ENCODE data around the gene CEP72. TPM values are rescaled to one million over a fixed set of nuclear protein-coding genes. Genes with fewer than 3 reads are reported as not detected.

CEP72 gene
- polyA plus RNA-seq, 1 donor (not counting 4 experiments of a cell fraction or from before 2014, with no cell fraction given) = 4.5 TPM

DNA sequence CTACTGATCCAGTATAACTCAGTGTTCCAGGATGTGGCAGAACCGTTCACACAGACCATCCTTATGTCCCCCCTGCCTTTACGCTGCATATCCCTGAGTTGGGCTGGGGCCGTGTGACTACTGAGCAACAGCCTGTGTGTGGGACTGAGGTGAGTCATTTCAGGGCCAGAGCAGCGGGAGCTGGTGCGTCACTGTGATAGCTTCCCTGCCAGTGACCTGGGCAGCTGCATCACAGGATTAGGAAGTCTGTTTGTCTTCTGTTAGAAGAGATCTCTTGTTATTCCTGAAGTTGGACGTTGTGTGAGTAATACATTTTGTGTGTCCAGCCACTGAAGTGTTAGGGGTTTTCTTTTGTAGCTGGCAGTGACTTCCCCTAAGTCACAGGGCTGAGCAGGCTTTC, 45.4 kb downstream of the CEP72 start:
- Histone ChIP-seq H3K9me1 (ENCODE audit: control insufficient read depth, extremely low read depth, insufficient read depth, low read length) (no peaks in the 10 kb centered on the region), H3K4me3 (ENCODE audit: control insufficient read depth in 2 of 3, extremely low read depth in 1 of 3, insufficient read depth in 2 of 3, low read depth in 1 of 3, low read length in 3 of 3) (no peak overlapping the region), H3K79me2 (ENCODE audit: control insufficient read depth, insufficient read depth, low read length) (no peaks in the 10 kb centered on the region), H3K36me3 (ENCODE audit: control insufficient read depth in 2 of 2, extremely low read depth in 1 of 2, insufficient read depth in 2 of 2, low read length in 2 of 2) (peaks cover 18 to 19% of the 10 kb centered on the region in 2 experiments), H3K9me3 (ENCODE audit: control insufficient read depth, low read depth, low read length) (no peaks in the 10 kb centered on the region), H4K20me1 (ENCODE audit: control insufficient read depth, extremely low read depth, insufficient read depth, low read length) (no peaks in the 10 kb centered on the region), H3K4me1 (ENCODE audit: control insufficient read depth, extremely low read depth, insufficient read depth, low read length) (no peaks in the 10 kb centered on the region), H3K27ac (ENCODE audit: control insufficient read depth, insufficient read depth, low read length) (no peak overlapping the region), H2AFZ (ENCODE audit: control insufficient read depth, low read length) (no peak overlapping the region), H3K9ac (ENCODE audit: control insufficient read depth, extremely low read depth, insufficient read depth, low read length) (no peak overlapping the region), H3K4me2 (ENCODE audit: control insufficient read depth, extremely low read depth, insufficient read depth, low read depth, low read length) (no peak overlapping the region), H3K27me3 (ENCODE audit: control insufficient read depth, extremely low read depth, insufficient read depth, low read length) (no peaks in the 10 kb centered on the region)
- dilution Hi-C loops (cut with MboI; ENCODE audit: extremely low pct_ligation_motif_present, low sequenced_read_pairs) = no loop called here
- DNase-seq (ENCODE audit: low read depth, low spot score) = no peak
- no peak for FAIRE-seq
- TF ChIP-seq, protein P1, sequence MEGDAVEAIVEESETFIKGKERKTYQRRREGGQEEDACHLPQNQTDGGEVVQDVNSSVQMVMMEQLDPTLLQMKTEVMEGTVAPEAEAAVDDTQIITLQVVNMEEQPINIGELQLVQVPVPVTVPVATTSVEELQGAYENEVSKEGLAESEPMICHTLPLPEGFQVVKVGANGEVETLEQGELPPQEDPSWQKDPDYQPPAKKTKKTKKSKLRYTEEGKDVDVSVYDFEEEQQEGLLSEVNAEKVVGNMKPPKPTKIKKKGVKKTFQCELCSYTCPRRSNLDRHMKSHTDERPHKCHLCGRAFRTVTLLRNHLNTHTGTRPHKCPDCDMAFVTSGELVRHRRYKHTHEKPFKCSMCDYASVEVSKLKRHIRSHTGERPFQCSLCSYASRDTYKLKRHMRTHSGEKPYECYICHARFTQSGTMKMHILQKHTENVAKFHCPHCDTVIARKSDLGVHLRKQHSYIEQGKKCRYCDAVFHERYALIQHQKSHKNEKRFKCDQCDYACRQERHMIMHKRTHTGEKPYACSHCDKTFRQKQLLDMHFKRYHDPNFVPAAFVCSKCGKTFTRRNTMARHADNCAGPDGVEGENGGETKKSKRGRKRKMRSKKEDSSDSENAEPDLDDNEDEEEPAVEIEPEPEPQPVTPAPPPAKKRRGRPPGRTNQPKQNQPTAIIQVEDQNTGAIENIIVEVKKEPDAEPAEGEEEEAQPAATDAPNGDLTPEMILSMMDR (optimal IDR thresholded peaks at IDR 0.05 in 1 of 3, IDR thresholded peaks at IDR 0.05 in 1 of 3, conservative IDR thresholded peaks at IDR 0.05 in 1 of 3; ENCODE audit: extremely low read depth in 1 of 3, insufficient read depth in 2 of 3, low read length in 3 of 3) = no peak
- no peak for TF ChIP-seq EZH2 (IDR thresholded peaks at IDR 0.05; ENCODE audit: low read length)

GRCh38 chr5:658103-658502, 46.0 kb downstream of the CEP72 start:
- H3K36me3 ChIP-seq (ENCODE audit: control insufficient read depth in 2 of 2, extremely low read depth in 1 of 2, insufficient read depth in 2 of 2, low read length in 2 of 2) = peaks cover 16 to 21% of the 10 kb centered on the region in 2 experiments
- H3K79me2 ChIP-seq (ENCODE audit: control insufficient read depth, insufficient read depth, low read length) = no peaks in the 10 kb centered on the region
- no peak for DNase-seq (ENCODE audit: low read depth, low spot score)
- no peaks in the 10 kb centered on the region for H3K9me1 ChIP-seq (ENCODE audit: control insufficient read depth, extremely low read depth, insufficient read depth, low read length)
- no peak overlapping the region for H2AFZ ChIP-seq (ENCODE audit: control insufficient read depth, low read length)
- no peaks in the 10 kb centered on the region for H3K4me1 ChIP-seq (ENCODE audit: control insufficient read depth, extremely low read depth, insufficient read depth, low read length)
- H3K27me3 ChIP-seq (ENCODE audit: control insufficient read depth, extremely low read depth, insufficient read depth, low read length) = no peaks in the 10 kb centered on the region
- TF ChIP-seq, protein P1 (optimal IDR thresholded peaks at IDR 0.05 in 1 of 3, IDR thresholded peaks at IDR 0.05 in 1 of 3, conservative IDR thresholded peaks at IDR 0.05 in 1 of 3; ENCODE audit: extremely low read depth in 1 of 3, insufficient read depth in 2 of 3, low read length in 3 of 3) = no peak
- no peak for TF ChIP-seq EZH2 (IDR thresholded peaks at IDR 0.05; ENCODE audit: low read length)
- H3K9me3 ChIP-seq (ENCODE audit: control insufficient read depth, low read depth, low read length) = no peaks in the 10 kb centered on the region
- no peak overlapping the region for H3K9ac ChIP-seq (ENCODE audit: control insufficient read depth, extremely low read depth, insufficient read depth, low read length)
- no peaks in the 10 kb centered on the region for H4K20me1 ChIP-seq (ENCODE audit: control insufficient read depth, extremely low read depth, insufficient read depth, low read length)
- dilution Hi-C loops (cut with MboI; ENCODE audit: extremely low pct_ligation_motif_present, low sequenced_read_pairs) = no loop called here
- no peak overlapping the region for H3K4me3 ChIP-seq (ENCODE audit: control insufficient read depth in 2 of 3, extremely low read depth in 1 of 3, insufficient read depth in 2 of 3, low read depth in 1 of 3, low read length in 3 of 3)
- no peak overlapping the region for H3K27ac ChIP-seq (ENCODE audit: control insufficient read depth, insufficient read depth, low read length)
- no peak overlapping the region for H3K4me2 ChIP-seq (ENCODE audit: control insufficient read depth, extremely low read depth, insufficient read depth, low read depth, low read length)
- FAIRE-seq = no peak

Data from keratinocyte (primary cell).